ENCODE data around the gene KRTAP10-9.

DNA sequence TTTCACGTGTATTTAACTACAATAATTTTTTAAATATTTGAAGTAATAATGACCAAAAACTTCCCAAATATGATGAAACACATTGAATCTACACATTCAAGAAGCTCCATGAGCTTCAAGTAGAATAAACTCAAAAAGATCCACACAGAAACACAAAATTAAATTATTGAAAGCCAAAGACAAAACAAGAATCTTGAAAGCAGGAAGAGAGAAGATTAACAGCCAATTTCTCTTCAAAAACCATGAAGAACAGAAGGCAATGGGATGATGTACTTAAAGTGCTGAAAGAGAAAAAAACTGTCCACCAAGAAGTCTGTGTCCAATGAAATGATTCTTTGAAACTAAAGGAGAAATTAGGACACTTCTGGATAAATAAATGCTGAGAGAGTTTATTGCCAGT lies 5.2 kb downstream of the KRTAP10-9 start:
- TF ChIP-seq TAF1 (IDR thresholded peaks at IDR 0.05; ENCODE audit: low read depth, low read length), result no peak
- no peak for TF ChIP-seq GABPA (IDR thresholded peaks at IDR 0.05; ENCODE audit: borderline replicate concordance, insufficient read depth, low read length)
- no peak for TF ChIP-seq CEBPB (IDR thresholded peaks at IDR 0.05; ENCODE audit: low read depth, low read length)
- TF ChIP-seq POLR2A (IDR thresholded peaks at IDR 0.05; ENCODE audit: control extremely low read depth in 1 of 2, low read depth in 2 of 2, low read length in 2 of 2), result no peak
- TF ChIP-seq, protein P1, sequence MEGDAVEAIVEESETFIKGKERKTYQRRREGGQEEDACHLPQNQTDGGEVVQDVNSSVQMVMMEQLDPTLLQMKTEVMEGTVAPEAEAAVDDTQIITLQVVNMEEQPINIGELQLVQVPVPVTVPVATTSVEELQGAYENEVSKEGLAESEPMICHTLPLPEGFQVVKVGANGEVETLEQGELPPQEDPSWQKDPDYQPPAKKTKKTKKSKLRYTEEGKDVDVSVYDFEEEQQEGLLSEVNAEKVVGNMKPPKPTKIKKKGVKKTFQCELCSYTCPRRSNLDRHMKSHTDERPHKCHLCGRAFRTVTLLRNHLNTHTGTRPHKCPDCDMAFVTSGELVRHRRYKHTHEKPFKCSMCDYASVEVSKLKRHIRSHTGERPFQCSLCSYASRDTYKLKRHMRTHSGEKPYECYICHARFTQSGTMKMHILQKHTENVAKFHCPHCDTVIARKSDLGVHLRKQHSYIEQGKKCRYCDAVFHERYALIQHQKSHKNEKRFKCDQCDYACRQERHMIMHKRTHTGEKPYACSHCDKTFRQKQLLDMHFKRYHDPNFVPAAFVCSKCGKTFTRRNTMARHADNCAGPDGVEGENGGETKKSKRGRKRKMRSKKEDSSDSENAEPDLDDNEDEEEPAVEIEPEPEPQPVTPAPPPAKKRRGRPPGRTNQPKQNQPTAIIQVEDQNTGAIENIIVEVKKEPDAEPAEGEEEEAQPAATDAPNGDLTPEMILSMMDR (IDR thresholded peaks at IDR 0.05; ENCODE audit: control extremely low read depth in 1 of 3, insufficient read depth in 1 of 3, low read depth in 1 of 3, low read length in 3 of 3), result no peak
- no peak for TF ChIP-seq NRF1 (IDR thresholded peaks at IDR 0.05; ENCODE audit: low read depth, low read length)
- no peak for TF ChIP-seq RAD21 (IDR thresholded peaks at IDR 0.05 in 1 of 2, conservative IDR thresholded peaks at IDR 0.05 in 1 of 2; ENCODE audit: low read depth in 2 of 2, low read length in 2 of 2)
- no peak for TF ChIP-seq RBBP5 (IDR thresholded peaks at IDR 0.05; ENCODE audit: borderline replicate concordance, low read depth, low read length)
- TF ChIP-seq EP300 (IDR thresholded peaks at IDR 0.05; ENCODE audit: borderline replicate concordance in 1 of 2, low read depth in 2 of 2, low read length in 2 of 2), result no peak
- no peak for TF ChIP-seq EZH2 (IDR thresholded peaks at IDR 0.05; ENCODE audit: low read depth, low read length, severe bottlenecking)

All from H1 (cell line).